Renal cortex interstitium (tissue), 11 donors: Measurements from ENCODE around the gene ARHGAP24. TPM values are rescaled to one million over a fixed set of nuclear protein-coding genes. Genes with fewer than 3 reads are reported as not detected.

Experiments
- DNase-seq, 11 donors: peaks; one replicate each; pipeline ENCODE4 v3.0.0-alpha.2; 2013; ENCODE audit warnings: low read depth in 9 of 11, low spot score in 4 of 11; ENCODE audit errors: extremely low read depth in 1 of 11
- polyA plus RNA-seq, 3 donors: library from polyadenylated mRNA; unstranded; fragments of 120-200 nt; gene quantifications; one replicate each; pipeline ENCODE4 v1.2.1, GENCODE V29; 2013; ENCODE audit not compliant: insufficient read length in 3 of 3

Gene ARHGAP24
- polyA plus RNA-seq, 3 donors = 101 to 124 (median 118) TPM

DNA sequence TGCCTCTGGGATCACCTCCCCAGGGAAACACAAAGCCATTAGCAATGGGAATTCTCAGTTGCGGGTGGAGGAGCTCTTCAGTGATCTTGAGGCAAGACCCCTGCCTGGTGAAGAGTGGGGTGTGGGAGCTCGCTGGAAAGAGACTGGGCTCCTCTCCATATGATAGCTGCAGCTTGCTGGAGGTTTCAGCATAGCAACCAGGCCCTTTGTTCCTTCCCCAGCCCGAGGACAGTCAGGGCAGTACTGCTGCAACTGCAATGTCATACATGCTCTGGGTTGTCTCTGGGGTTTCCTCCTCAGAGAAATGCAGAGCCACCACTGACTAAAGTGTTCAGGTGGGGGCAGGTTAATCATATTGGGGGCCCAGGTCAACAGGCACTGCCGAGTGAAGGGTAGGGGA is 81.3 kb downstream of the ARHGAP24 start:
- no peak for DNase-seq

DNA sequence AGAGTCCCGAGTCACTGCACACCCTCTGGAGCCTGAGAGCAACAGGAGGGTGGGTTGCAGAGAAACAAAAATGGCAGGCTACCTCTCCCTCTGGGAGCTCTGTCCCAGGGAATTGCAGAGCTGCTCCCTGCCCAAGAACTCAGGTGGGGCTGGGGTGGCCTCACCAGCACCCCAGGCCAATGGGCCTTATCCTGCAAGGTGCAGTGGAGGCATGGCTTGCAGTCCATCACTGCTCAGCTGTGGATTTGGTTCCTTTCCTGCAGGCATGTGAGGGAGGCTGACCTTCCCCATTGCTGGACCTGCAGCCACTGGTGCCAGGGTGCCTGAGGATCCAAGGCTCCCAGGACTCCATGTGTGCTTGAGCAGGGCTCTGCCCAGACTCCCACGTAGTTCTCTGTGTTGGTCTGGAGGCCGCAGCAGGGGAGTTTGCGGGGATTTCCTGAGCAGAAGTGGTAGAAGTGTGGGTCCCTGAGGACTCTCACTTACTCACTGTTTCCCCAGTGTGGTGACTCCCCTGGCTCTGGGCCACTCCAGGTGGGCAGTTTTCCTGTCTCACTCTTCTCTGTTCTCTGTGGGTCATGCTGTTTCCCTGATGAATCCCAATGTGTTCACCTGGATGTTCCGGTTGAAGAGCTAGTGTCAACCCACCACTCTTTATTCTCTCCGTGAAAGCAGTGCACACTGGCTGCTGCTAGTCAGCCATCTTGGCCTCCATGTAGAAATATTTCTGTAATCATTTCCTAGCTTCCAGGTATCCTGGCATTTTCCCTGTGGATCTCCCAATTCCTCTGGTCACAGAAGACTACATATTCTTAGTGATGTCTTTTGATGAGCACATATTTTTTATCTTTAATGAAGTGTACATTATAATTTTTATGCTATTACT is 82.3 kb downstream of the ARHGAP24 start:
- DNase-seq = no peak

DNA sequence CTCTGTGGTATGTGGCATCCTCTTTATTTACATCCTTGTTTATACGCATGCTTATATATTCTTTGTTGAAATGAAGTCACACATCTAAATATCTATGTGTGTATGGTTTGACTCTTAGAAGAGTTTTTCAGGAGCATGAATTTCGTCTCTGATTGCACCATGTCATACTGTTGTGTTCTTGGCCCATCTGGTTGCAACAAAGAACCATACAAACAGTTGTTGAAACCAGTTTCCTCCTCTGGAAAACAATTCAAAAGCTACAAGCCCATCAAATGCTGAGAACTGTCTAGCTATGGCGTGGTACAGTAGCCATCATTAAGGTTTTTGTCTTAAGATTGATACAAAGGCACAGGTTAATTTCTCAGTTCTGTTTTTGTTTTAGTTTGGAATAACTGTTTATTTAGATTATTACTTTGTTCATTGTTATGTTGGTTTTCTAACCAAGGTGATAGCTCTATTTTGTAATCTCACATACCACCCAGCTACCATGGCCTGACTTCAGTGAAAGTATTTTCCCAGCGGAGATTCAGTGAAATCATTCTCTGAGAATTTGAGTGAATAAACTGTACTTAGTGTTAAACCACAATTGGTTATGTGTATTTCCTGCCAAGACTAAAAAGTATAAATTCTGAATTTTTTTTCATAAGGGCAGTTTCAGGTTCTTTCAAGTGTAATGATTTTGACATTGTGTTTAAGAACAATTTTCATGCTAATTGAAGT is 91.0 kb downstream of the ARHGAP24 start:
- DNase-seq = no peak

DNA sequence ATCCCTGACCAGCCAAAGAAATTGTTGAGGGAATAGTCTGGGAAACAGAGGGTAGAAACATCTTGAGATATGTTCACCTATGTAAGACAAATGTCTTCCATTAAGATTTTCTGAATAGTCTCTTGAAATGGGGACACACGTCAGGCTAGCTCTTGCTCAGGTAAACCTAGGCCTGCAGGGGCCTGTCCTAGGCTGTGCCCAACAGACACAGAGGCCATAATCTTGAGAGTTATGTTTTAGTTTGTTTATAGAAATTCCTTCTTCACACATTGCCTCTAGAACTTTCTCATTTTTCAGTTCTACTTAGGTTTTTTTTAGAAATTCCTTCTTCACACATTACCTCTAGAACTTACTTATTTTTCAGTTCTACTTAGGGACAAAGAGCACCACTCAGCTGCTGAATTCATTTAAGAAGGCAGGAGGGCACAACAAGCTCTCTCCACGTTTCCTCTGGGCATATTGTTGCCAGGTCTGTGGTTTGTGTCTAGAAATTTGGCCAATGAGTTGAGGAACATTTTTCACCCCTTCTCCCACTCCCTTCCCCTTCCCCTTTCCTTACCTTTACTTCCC is 94.9 kb downstream of the ARHGAP24 start:
- no peak for DNase-seq

DNA sequence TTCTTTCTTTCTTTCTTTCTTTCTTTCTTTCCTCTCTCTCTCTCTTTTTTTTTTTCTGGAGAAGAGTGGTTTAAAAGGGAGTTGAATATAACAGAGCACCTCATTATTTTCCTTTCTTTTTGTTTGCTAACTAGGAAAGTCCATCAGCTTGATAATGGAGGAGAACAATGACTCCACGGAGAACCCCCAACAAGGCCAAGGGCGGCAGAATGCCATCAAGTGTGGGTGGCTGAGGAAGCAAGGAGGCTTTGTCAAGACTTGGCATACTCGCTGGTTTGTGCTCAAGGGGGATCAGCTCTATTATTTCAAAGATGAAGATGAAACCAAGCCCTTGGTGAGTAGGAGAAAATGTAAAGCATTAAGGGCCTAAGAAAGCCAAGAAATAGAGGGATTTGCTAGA is 95.4 kb downstream of the ARHGAP24 start:
- no peak for DNase-seq

DNA sequence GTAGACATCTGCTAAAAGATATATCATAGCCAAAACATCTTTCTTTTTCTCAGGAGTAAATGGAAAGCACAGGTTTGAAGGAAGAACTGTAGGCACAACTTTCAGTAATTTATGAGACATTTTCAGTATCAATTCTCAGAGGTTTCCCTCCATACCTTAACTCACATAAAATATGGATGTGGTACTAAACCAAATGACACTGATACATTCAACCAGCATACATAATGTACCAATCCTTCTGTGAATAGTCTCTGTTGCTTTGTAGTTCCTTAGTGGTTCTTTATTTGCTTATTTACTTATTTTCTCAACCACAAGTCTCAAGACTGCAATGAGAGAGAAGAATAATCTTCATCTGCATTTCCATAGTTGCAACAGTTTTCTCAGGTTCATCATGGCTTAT is 96.1 kb downstream of the ARHGAP24 start:
- DNase-seq = no peak

DNA sequence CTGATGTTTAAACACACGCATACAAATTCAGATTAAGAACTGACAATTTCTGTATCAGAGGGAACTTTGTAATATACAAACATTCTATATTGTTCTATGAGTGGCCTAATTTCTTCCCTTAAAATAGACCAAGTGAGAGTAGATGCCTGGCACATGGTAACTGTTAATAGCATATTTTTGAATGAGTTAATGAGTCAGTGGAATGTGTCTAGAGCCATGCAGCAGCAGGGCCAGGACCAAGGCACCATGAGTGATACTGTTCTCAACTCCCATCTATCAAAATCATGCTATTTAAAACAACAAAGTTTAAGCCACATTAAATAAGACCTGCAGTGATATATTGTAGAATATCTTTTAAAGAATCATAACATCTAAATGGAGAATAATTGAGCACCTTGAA is 98.3 kb downstream of the ARHGAP24 start:
- DNase-seq = no peak

DNA sequence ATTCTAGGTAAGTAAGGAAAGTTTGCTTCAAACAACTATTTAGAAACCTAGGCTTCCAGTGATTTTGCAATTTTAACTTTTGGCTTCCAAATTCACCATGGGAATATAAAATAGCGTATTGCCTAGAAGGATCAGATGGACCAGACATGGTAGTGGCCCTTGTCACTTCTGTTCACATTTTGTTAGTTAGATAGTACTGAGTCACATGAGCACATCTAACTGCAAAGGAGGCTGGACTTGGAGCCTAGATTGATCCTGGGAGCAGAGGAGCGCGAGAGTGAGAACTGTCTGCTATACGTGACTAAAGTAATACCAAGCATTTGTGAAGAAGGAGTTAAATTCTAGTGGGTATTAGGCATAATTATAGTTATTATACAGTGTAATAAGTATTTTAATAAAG is 102.4 kb downstream of the ARHGAP24 start:
- no peak for DNase-seq

DNA sequence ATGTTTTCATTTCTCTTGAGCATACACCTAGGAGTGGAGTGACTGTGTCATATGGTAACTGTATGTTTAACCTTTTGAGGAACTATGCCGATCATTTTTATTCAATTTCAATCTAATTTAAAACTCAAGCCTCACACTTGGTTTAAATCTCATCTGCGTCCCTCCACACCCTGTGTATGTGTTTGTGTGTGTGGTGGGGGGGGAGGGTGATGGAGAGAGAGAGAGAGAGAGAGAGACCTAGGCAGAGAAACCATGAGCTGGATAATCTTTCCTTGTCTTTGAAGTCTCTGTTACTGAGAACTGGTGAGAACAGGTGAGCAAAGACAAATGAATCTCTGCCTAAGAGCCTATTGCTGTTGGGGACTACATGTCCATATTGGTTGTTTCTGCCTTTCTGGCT is 105.0 kb downstream of the ARHGAP24 start:
- DNase-seq = no peak

DNA sequence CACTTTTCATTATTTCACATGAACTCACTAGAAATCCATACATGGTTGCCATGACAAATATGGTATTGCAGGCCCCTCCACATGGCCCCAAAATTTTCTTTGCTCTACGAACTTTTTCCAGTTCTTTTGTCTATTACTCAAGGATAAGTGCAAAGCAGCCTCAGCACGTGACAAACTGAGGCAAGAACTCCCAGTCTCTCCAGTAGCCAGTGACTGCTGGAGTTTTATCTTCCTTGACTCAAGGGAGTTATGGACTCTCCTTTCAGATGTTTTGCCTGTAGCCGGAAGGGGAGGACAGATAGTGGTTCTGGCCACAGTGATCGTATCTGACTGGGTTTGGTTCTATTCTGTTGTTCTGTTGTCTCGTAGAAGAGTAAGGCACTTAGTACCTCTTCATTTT is 105.5 kb downstream of the ARHGAP24 start:
- no peak for DNase-seq

DNA sequence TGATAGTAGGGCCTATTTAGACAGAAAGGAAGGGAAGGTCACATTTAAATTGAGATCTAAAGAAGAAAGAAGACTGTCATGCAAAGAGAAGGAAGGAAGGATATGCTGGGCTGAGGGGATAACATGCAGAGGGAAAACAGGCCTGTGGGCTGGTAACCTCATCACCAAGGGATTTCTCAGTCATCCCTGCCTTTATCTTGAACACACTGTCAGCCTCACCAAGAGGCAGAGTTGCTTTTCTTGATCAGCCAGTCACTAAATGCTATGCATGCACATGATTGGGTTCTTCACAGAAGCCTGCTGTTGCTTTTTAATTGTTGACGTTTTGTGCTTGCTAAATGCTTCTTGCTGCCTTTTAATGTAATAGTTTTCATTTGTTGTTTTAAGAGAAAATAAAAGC is 113.0 kb downstream of the ARHGAP24 start:
- DNase-seq = no peak

DNA sequence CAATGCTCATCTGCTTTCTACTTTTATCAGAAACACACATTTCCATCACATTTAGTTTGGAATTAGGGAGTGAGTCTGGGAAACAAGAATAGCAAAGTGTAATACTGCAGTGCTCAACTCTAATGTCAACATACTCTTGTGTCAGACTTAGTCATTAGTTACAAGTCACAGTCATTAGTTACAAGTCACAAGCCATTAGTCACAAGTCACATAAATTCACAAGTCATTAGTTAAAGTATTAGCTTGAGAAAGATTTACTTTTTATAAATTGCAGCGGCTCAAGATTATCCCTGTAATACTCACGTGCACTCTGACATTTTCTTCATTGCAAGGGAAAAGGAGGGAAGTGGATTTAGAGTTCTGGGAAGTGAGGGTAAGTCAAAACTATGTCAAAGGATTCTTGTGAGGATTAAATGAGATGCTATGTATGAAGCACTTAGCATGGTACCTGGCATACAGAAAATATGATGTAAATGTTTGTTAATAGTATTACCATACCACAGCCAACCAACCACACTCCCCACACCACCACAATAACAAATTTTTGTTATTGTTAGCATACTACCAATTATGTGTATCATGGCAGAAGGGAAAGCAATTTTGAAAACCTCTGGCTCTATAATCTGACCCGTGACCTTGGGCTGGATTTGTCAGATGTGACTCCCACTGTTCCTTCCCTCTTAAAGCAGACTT is 116.6 kb downstream of the ARHGAP24 start:
- DNase-seq = peak in 5 of 11 donors; percentile 5 to 36 (median 34)

DNA sequence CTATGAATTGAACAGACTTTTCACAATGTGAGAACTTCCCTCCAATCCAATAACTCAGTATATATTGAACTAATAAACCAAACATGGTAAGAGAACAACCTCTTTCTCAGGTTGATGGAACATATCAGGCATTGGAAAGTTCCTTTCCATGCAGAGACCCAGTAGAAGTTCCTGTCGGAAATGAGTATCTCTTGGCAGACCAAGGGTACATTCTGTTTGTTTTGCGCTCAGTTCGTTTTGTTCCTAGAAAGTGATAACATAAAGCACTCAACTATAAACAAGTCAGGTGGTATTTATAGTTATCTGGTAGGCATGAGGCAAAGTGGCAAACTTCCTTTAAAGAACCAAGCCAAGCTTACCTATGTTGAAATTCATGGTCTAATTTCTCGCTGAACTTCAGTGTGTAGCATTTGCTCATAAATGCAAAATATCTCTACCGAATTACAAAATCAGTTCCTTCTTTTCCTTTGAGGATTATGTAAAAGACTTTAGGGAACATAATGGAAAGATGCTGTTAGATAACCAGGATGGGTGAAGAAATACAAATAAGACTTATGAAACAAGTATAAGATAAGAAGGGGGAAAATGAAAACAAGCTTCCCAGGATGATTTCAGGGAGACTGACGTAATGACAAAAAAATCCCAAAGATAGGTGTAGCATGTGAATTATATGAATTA is 120.3 kb downstream of the ARHGAP24 start:
- no peak for DNase-seq

DNA sequence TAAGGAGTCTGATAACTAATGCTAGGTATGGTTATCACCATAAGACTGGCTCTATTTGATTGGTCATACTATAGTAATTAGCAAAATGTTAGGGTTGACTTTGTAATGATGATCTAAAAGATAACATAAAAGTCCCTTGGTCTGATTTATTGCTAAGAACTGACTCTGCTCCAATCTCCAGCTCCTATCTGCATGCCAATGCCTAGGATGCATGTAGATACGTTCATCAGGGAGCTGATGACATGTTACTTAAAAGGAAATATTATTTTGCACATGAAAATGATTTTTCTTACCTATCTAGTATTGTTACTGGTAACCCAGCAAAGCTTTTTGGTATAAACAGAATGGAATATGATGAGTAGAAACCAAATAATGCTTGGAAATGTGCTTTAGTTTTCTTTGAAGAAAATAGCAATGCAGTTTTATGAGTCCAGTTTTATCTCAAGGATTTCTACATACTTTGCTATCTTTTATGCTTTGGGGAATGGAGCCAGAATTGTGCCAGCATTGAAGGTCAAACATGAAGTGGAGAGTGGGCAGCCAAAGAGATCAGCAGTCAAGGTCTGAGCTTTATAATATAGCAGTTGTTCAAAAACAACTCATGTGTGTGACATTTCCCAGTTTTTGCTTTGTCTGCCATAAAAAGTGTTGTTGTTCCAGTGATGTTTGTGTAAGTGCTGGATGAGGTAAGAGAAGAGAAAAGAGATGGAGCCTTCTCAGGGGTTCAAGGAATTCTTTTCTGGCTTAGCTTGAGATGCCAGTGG is 121.0 kb downstream of the ARHGAP24 start:
- DNase-seq = no peak

DNA sequence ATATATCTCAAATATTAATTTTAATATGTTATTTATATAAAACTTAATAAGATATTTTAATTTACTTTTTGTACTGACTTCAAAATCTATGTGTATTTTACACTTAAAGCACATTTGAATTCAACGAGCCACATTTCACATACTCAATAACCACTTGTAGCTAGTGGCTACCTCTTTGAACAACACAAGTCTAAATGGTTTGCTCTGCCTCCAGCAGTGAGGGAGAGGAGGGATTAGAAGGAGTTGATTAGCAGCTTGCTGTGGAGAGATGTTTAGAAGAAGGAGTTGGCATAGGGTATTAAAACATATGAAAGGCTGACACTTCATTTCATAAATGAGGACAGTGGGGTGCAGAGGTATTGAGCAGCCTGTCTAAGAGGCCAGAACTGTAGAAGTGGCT is 124.0 kb downstream of the ARHGAP24 start:
- DNase-seq = no peak

DNA sequence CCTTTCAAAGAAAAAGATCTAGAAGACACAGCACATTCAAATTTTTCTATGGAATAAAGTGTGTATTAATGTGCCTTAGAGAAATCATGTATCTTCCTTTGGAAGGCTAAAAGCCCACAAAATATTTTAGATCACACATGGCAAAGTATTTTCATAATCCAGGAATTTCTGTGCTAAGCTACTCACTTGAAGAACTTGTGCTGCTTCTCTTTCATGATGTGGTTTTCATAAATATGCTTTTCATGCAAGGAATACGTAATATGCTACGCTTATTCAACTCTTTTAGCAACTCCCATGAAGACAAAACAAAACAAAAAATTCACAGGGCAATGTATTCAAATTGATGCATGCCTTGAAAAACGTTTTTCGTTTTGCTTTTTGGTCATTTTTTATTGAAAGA is 125.6 kb downstream of the ARHGAP24 start:
- no peak for DNase-seq

DNA sequence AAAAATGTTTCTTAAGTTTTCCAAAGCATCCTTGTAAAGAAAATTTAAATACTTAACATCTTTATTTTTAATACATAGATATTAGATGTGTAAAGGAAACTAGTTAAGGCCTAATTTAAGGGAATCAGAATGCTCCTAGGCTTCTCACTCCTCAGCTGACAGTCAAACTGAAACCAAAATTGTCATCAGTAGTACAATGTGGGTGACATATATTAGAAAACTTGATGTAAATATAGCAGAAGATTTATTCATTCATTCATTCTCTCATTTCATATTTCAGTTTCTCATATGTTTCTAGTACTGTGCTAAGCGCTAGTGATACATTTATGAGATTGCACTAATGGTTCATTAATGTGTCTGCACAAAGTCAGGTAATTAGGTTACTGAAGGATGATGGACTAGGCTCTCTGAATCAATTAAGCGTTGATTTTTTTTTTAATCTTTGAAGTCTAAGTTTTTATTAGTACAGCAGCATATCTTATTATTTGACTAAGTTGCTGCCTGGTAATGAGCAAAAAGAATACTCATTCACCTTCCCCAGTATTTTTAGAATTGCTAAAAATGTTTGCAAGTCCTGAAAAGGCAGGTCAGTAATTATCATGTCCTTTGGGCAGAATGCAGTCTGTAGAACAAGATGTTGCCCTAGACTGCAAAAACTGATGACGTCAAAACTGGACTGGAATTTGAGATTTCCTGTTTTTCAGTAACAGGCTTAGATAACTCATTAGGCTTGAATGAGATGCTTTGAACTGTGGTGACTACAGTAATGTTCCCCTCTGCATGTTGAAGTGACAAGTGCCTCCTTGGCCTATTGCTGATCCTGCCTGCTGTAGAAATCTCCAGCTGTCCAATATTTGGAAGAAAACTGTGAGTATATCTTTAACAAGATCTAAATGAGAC is 128.7 kb downstream of the ARHGAP24 start:
- DNase-seq = peak in 1 of 11 donors; percentile 3
